MM.1S (cell line): ENCODE data around the gene PAPPA.

Experiments
- DNase-seq: peaks from one replicate; pipeline ENCODE4 v3.0.0-alpha.2; 2015
- H2AFZ ChIP-seq: fragments of 300-600 bp; sonication (generic); 2 replicates; pipeline ENCODE4 v1.6.0; 2016; ENCODE audit warnings: antibody characterized with exemption, low read length
- H3F3A ChIP-seq: fragments of 300-600 bp; sonication (generic); 2 replicates; pipeline ENCODE4 v1.6.1; 2016; ENCODE audit warnings: mild to moderate bottlenecking, antibody characterized with exemption, low read length, moderate library complexity, mixed read lengths; ENCODE audit not compliant: insufficient read depth
- H3K27ac ChIP-seq: fragments of 300-600 bp; sonication (generic); 2 replicates; pipeline ENCODE4 v1.5.1; 2016; ENCODE audit warnings: mild to moderate bottlenecking, low read length
- H3K27me3 ChIP-seq: fragments of 300-600 bp; sonication (generic); replicated peaks from 2 replicates; pipeline ENCODE4 v1.6.0; 2016; ENCODE audit warnings: low read length; ENCODE audit not compliant: insufficient read depth
- H3K36me3 ChIP-seq: fragments of 300-600 bp; sonication (generic); replicated peaks from 2 replicates; pipeline ENCODE4 v1.6.1; 2016; ENCODE audit warnings: mild to moderate bottlenecking, low read length, mixed read lengths; ENCODE audit not compliant: insufficient read depth
- H3K4me1 ChIP-seq: fragments of 300-600 bp; sonication (generic); 2 replicates; pipeline ENCODE4 v1.6.1; 2016; ENCODE audit warnings: low read length, mixed read lengths
- H3K4me2 ChIP-seq: fragments of 300-600 bp; sonication (generic); 2 replicates; pipeline ENCODE4 v1.6.0; 2016; ENCODE audit warnings: low read depth, low read length
- H3K4me3 ChIP-seq: fragments of 300-600 bp; sonication (generic); 2 replicates; pipeline ENCODE4 v1.5.1; 2016; ENCODE audit warnings: low read length, mixed read lengths
- H3K79me2 ChIP-seq: fragments of 300-600 bp; sonication (generic); 2 replicates; pipeline ENCODE4 v1.6.1; 2016; ENCODE audit warnings: mixed run types, low read length, mixed read lengths
- H3K9ac ChIP-seq: fragments of 300-600 bp; sonication (generic); 2 replicates; pipeline ENCODE4 v1.6.1; 2016; ENCODE audit warnings: low read length, mixed read lengths
- H3K9me2 ChIP-seq: fragments of 300-600 bp; sonication (generic); replicated peaks from 2 replicates; pipeline ENCODE4 v1.6.1; 2016; ENCODE audit warnings: mild to moderate bottlenecking, low read length, mixed read lengths; ENCODE audit not compliant: insufficient read depth
- H3K9me3 ChIP-seq: fragments of 300-600 bp; sonication (generic); replicated peaks from 2 replicates; pipeline ENCODE4 v1.6.1; 2016; ENCODE audit warnings: mild to moderate bottlenecking, low read length, mixed read lengths; ENCODE audit not compliant: insufficient read depth
- H4K20me1 ChIP-seq: fragments of 300-600 bp; sonication (generic); 2 replicates; pipeline ENCODE4 v1.6.1; 2016; ENCODE audit warnings: mild to moderate bottlenecking, low read length, moderate library complexity, mixed read lengths; ENCODE audit not compliant: insufficient read depth
- CTCF ChIP-seq: fragments of 300-600 bp; sonication (generic); IDR thresholded peaks from 2 replicates; pipeline ENCODE4 v1.5.1; 2016; ENCODE audit warnings: antibody characterized with exemption, low read length, mixed read lengths
- EZH2 ChIP-seq: fragments of 300-600 bp; sonication (generic); optimal IDR thresholded peaks from 2 replicates; pipeline ENCODE3; 2017; ENCODE audit warnings: low read depth, mild to moderate bottlenecking, antibody characterized with exemption, low read length, mixed read lengths
- EZH2phosphoT487 ChIP-seq: fragments of 300-600 bp; sonication (generic); IDR thresholded peaks from 2 replicates; pipeline ENCODE4 v1.6.1; 2018; ENCODE audit warnings: antibody characterized with exemption, low read length

PAPPA gene

GRCh38 chr9:116325924-116326323, 172.3 kb downstream of the PAPPA start:
- no peak overlapping the region for H3K9ac ChIP-seq
- no peaks in the 10 kb centered on the region for H3K9me3 ChIP-seq
- H3K79me2 ChIP-seq = no peaks in the 10 kb centered on the region
- no peaks in the 10 kb centered on the region for H4K20me1 ChIP-seq
- H3K36me3 ChIP-seq = no peaks in the 10 kb centered on the region
- H2AFZ ChIP-seq = no peak overlapping the region
- H3K4me3 ChIP-seq = no peak overlapping the region
- no peaks in the 10 kb centered on the region for H3K4me1 ChIP-seq
- no peak overlapping the region for H3K27ac ChIP-seq
- H3K4me2 ChIP-seq = no peak overlapping the region
- H3F3A ChIP-seq = no peaks in the 10 kb centered on the region
- no peaks in the 10 kb centered on the region for H3K9me2 ChIP-seq
- DNase-seq = no peak
- no peaks in the 10 kb centered on the region for H3K27me3 ChIP-seq
- no peak for TF ChIP-seq EZH2phosphoT487
- TF ChIP-seq CTCF = no peak
- TF ChIP-seq EZH2 = no peak

GRCh38 chr9:116327701-116328405, 174.3 kb downstream of the PAPPA start:
- Histone ChIP-seq H3K27me3 (no peaks in the 10 kb centered on the region), H3K9me3 (no peaks in the 10 kb centered on the region), H2AFZ (no peak overlapping the region), H3K9me2 (no peaks in the 10 kb centered on the region), H3K27ac (no peak overlapping the region), H3K79me2 (no peaks in the 10 kb centered on the region), H3K36me3 (no peaks in the 10 kb centered on the region), H3K4me1 (no peaks in the 10 kb centered on the region), H3K4me2 (no peak overlapping the region), H3K9ac (no peak overlapping the region), H3F3A (no peaks in the 10 kb centered on the region), H3K4me3 (no peak overlapping the region), H4K20me1 (no peaks in the 10 kb centered on the region)
- no peak for TF ChIP-seq EZH2phosphoT487
- no peak for TF ChIP-seq EZH2
- TF ChIP-seq CTCF = no peak
- DNase-seq = no peak

GRCh38 chr9:116329470-116329869, 175.9 kb downstream of the PAPPA start:
- Histone ChIP-seq H3K9me2 (no peaks in the 10 kb centered on the region), H3K9me3 (no peaks in the 10 kb centered on the region), H3K27ac (no peak overlapping the region), H3K27me3 (no peaks in the 10 kb centered on the region), H3F3A (no peaks in the 10 kb centered on the region), H3K79me2 (no peaks in the 10 kb centered on the region), H3K4me3 (no peak overlapping the region), H3K4me2 (no peak overlapping the region), H2AFZ (no peak overlapping the region), H3K36me3 (no peaks in the 10 kb centered on the region), H3K9ac (no peak overlapping the region), H4K20me1 (no peaks in the 10 kb centered on the region), H3K4me1 (no peaks in the 10 kb centered on the region)
- TF ChIP-seq EZH2 (no peak), CTCF (no peak), EZH2phosphoT487 (no peak)
- no peak for DNase-seq
